ENCODE results near the gene LMBRD1. TPM values are rescaled to one million over a fixed set of nuclear protein-coding genes. Genes with fewer than 3 reads are reported as not detected.

Gene LMBRD1
- total and polyA plus RNA-seq, 2 of the 8 experiments (the other 6 are each of a cell fraction or from before 2014, with no cell fraction given) = 9.1 to 16.8 TPM

- TF ChIP-seq HDAC2 (IDR thresholded peaks at IDR 0.05; ENCODE audit: borderline replicate concordance in 1 of 2, low read depth in 2 of 2, low read length in 2 of 2) (no peak), EZH2 (IDR thresholded peaks at IDR 0.05; ENCODE audit: low read depth, low read length, severe bottlenecking) (no peak), CEBPB (IDR thresholded peaks at IDR 0.05; ENCODE audit: low read depth, low read length) (no peak)
Observed at GRCh38 chr6:69631552-69632346, 165.1 kb downstream of the LMBRD1 start (continued).
